ENCODE data around the gene MX1. TPM values are rescaled to one million over a fixed set of nuclear protein-coding genes. Genes with fewer than 3 reads are reported as not detected.

Gene MX1
- polyA plus RNA-seq, 1 donor from 2014 or later = 0.07 TPM

DNA sequence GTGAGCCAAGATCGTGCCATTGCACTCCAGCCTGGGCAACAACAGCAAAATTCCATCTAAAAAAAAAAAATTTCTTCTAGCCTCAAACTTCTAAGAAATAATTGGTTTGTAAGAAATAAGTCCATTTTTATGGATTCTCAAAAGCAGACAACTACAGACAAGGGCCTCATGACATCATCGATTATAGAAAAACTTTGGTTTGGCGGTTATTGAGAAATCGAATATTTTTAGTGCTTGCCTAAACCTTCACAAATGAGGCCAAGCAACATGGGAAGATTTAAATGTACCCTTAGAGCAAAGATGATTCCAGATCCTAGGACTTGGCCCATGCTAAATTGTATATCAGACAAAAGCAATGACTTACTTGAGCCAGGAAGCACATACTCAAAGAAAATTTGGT lies 27.8 kb upstream of the MX1 start:
- H3K36me3 ChIP-seq (ENCODE audit: insufficient read depth, low read length) = no peaks in the 10 kb centered on the region
- H3K79me2 ChIP-seq (replicated peaks; ENCODE audit: insufficient read depth, low read length) = no peaks in the 10 kb centered on the region
- no peak overlapping the region for H3K9ac ChIP-seq (ENCODE audit: low read length)
- no peak overlapping the region for H2AFZ ChIP-seq (ENCODE audit: low read depth, low read length)
- no peaks in the 10 kb centered on the region for H3K9me3 ChIP-seq (ENCODE audit: low read length)
- no peaks in the 10 kb centered on the region for H3K27me3 ChIP-seq (ENCODE audit: insufficient read depth, low read depth, low read length)
- no peak overlapping the region for H3K27ac ChIP-seq (ENCODE audit: low read length)
- H4K20me1 ChIP-seq (ENCODE audit: insufficient read depth) = no peaks in the 10 kb centered on the region
- no peak overlapping the region for H3K4me2 ChIP-seq (ENCODE audit: low read length)
- H3F3A ChIP-seq (ENCODE audit: insufficient read depth, low read length, poor library complexity, severe bottlenecking) = no peaks in the 10 kb centered on the region
- TF ChIP-seq, protein P1, sequence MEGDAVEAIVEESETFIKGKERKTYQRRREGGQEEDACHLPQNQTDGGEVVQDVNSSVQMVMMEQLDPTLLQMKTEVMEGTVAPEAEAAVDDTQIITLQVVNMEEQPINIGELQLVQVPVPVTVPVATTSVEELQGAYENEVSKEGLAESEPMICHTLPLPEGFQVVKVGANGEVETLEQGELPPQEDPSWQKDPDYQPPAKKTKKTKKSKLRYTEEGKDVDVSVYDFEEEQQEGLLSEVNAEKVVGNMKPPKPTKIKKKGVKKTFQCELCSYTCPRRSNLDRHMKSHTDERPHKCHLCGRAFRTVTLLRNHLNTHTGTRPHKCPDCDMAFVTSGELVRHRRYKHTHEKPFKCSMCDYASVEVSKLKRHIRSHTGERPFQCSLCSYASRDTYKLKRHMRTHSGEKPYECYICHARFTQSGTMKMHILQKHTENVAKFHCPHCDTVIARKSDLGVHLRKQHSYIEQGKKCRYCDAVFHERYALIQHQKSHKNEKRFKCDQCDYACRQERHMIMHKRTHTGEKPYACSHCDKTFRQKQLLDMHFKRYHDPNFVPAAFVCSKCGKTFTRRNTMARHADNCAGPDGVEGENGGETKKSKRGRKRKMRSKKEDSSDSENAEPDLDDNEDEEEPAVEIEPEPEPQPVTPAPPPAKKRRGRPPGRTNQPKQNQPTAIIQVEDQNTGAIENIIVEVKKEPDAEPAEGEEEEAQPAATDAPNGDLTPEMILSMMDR (IDR thresholded peaks at IDR 0.05; ENCODE audit: poor library complexity, severe bottlenecking) = no peak
- no peak for TF ChIP-seq MXI1 (conservative IDR thresholded peaks at IDR 0.05; ENCODE audit: poor library complexity, severe bottlenecking)
- TF ChIP-seq EZH2 (IDR thresholded peaks at IDR 0.05; ENCODE audit: borderline replicate concordance, insufficient read depth, low read length, poor library complexity, severe bottlenecking) = no peak
- no peak for TF ChIP-seq POLR2AphosphoS5 (IDR thresholded peaks at IDR 0.05)
- TF ChIP-seq SMC3 (conservative IDR thresholded peaks at IDR 0.05; ENCODE audit: poor library complexity) = no peak
- no peak for TF ChIP-seq EP300 (conservative IDR thresholded peaks at IDR 0.05; ENCODE audit: poor library complexity, severe bottlenecking)
- TF ChIP-seq, protein P2, sequence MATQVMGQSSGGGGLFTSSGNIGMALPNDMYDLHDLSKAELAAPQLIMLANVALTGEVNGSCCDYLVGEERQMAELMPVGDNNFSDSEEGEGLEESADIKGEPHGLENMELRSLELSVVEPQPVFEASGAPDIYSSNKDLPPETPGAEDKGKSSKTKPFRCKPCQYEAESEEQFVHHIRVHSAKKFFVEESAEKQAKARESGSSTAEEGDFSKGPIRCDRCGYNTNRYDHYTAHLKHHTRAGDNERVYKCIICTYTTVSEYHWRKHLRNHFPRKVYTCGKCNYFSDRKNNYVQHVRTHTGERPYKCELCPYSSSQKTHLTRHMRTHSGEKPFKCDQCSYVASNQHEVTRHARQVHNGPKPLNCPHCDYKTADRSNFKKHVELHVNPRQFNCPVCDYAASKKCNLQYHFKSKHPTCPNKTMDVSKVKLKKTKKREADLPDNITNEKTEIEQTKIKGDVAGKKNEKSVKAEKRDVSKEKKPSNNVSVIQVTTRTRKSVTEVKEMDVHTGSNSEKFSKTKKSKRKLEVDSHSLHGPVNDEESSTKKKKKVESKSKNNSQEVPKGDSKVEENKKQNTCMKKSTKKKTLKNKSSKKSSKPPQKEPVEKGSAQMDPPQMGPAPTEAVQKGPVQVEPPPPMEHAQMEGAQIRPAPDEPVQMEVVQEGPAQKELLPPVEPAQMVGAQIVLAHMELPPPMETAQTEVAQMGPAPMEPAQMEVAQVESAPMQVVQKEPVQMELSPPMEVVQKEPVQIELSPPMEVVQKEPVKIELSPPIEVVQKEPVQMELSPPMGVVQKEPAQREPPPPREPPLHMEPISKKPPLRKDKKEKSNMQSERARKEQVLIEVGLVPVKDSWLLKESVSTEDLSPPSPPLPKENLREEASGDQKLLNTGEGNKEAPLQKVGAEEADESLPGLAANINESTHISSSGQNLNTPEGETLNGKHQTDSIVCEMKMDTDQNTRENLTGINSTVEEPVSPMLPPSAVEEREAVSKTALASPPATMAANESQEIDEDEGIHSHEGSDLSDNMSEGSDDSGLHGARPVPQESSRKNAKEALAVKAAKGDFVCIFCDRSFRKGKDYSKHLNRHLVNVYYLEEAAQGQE (IDR thresholded peaks at IDR 0.05; ENCODE audit: borderline replicate concordance) = no peak
- no peaks in the 10 kb centered on the region for H3K9me2 ChIP-seq (ENCODE audit: insufficient read depth, low read length)
- H3K4me3 ChIP-seq (ENCODE audit: low read length) = no peak overlapping the region

DNA sequence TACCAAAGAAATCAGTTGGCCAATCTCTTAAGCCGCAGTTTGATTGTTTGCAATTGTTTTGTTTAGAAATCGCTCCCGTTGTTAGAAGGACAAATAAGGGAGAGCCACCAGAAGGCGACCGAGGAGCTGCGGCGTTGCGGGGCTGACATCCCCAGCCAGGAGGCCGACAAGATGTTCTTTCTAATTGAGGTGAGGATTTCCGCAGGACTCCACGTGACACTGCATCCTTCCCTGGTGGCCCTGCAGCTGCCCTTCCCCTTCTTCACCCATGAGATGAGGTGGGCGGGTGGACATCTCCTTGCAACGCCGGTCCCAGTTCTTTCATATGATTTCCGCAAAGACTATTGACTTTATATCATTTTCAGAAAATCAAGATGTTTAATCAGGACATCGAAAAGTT lies 27.2 kb upstream of the MX1 start:
- no peaks in the 10 kb centered on the region for H3K27me3 ChIP-seq (ENCODE audit: insufficient read depth, low read depth, low read length)

More for the DNA sequence above, 27.2 kb upstream of the MX1 start:
- Histone ChIP-seq H3K79me2 (replicated peaks; ENCODE audit: insufficient read depth, low read length) (no peaks in the 10 kb centered on the region), H3K9ac (ENCODE audit: low read length) (no peak overlapping the region), H3K4me3 (ENCODE audit: low read length) (no peak overlapping the region), H3K9me2 (ENCODE audit: insufficient read depth, low read length) (no peaks in the 10 kb centered on the region), H3K9me3 (ENCODE audit: low read length) (no peaks in the 10 kb centered on the region), H3F3A (ENCODE audit: insufficient read depth, low read length, poor library complexity, severe bottlenecking) (no peaks in the 10 kb centered on the region), H3K36me3 (ENCODE audit: insufficient read depth, low read length) (no peaks in the 10 kb centered on the region), H2AFZ (ENCODE audit: low read depth, low read length) (no peak overlapping the region), H3K27ac (ENCODE audit: low read length) (no peak overlapping the region), H3K4me2 (ENCODE audit: low read length) (no peak overlapping the region), H4K20me1 (ENCODE audit: insufficient read depth) (no peaks in the 10 kb centered on the region)
- TF ChIP-seq EZH2 (IDR thresholded peaks at IDR 0.05; ENCODE audit: borderline replicate concordance, insufficient read depth, low read length, poor library complexity, severe bottlenecking) (no peak), EP300 (conservative IDR thresholded peaks at IDR 0.05; ENCODE audit: poor library complexity, severe bottlenecking) (no peak), TAF1 (IDR thresholded peaks at IDR 0.05; ENCODE audit: low read depth) (no peak), MXI1 (conservative IDR thresholded peaks at IDR 0.05; ENCODE audit: poor library complexity, severe bottlenecking) (no peak), SMC3 (conservative IDR thresholded peaks at IDR 0.05; ENCODE audit: poor library complexity) (no peak), POLR2AphosphoS5 (IDR thresholded peaks at IDR 0.05) (no peak), RAD21 (conservative IDR thresholded peaks at IDR 0.05) (no peak)
- TF ChIP-seq, protein P1 (IDR thresholded peaks at IDR 0.05; ENCODE audit: poor library complexity, severe bottlenecking) = no peak
- TF ChIP-seq, protein P2 (IDR thresholded peaks at IDR 0.05; ENCODE audit: borderline replicate concordance) = no peak
